Eye (tissue), 1 donor: ENCODE measurements around the gene PAEP.

Source experiments
- DNase-seq: peaks from one replicate; pipeline ENCODE4 v3.0.0-alpha.2; 2015

The PAEP gene

GRCh38 chr9:135551456-135551855, 10.1 kb upstream of the PAEP start:
- DNase-seq: no peak

GRCh38 chr9:135552021-135552697, 9.4 kb upstream of the PAEP start:
- DNase-seq: no peak

- DNase-seq: no peak
These were observed 8.8 kb upstream of the PAEP start for GRCh38 chr9:135552698-135553171.

- DNase-seq: no peak
These were observed 6.8 kb upstream of the PAEP start for GRCh38 chr9:135554718-135555117.

- DNase-seq: no peak
These were observed 6.4 kb upstream of the PAEP start for GRCh38 chr9:135555203-135555602.

GRCh38 chr9:135555910-135556309, 5.6 kb upstream of the PAEP start:
- DNase-seq: no peak

GRCh38 chr9:135559606-135560005, 1.9 kb upstream of the PAEP start:
- no peak for DNase-seq

- no peak for DNase-seq
These were observed 734 bp downstream of the PAEP start for GRCh38 chr9:135562235-135562745.

GRCh38 chr9:135563039-135563476, 1.5 kb downstream of the PAEP start:
- no peak for DNase-seq

GRCh38 chr9:135563858-135564257, 2.3 kb downstream of the PAEP start:
- DNase-seq: no peak

GRCh38 chr9:135565141-135565628, 3.6 kb downstream of the PAEP start:
- no peak for DNase-seq

GRCh38 chr9:135565636-135566035, 4.1 kb downstream of the PAEP start:
- DNase-seq: no peak

GRCh38 chr9:135566552-135566951, 5.0 kb downstream of the PAEP start:
- DNase-seq: no peak

- DNase-seq: no peak
These were observed 5.8 kb downstream of the PAEP start for GRCh38 chr9:135567311-135567710.

- no peak for DNase-seq
These were observed 6.5 kb downstream of the PAEP start for GRCh38 chr9:135568026-135568425.

GRCh38 chr9:135570456-135570855, 8.9 kb downstream of the PAEP start:
- DNase-seq: no peak

GRCh38 chr9:135572233-135572632, 10.7 kb downstream of the PAEP start:
- DNase-seq: no peak

GRCh38 chr9:135573124-135573523, 11.6 kb downstream of the PAEP start:
- DNase-seq: no peak

GRCh38 chr9:135574331-135574730, 12.8 kb downstream of the PAEP start:
- DNase-seq: no peak

GRCh38 chr9:135574943-135575342, 13.4 kb downstream of the PAEP start:
- no peak for DNase-seq

GRCh38 chr9:135575995-135576631, 14.6 kb downstream of the PAEP start:
- no peak for DNase-seq

GRCh38 chr9:135577256-135577655, 15.7 kb downstream of the PAEP start:
- no peak for DNase-seq

- no peak for DNase-seq
These were observed 17.8 kb downstream of the PAEP start for GRCh38 chr9:135579356-135579755.
